CD4-positive, alpha-beta T cell (primary cell): ENCODE data around the gene PLXNB3. TPM values are rescaled to one million over a fixed set of nuclear protein-coding genes. Genes with fewer than 3 reads are reported as not detected.

Experiments used
- ATAC-seq: fragments of 200-7000 bp; cut with Tn5 transposase; one replicate; pipeline ENCODE4 v1.10.0; 2022; ENCODE audit warnings: mild to moderate bottlenecking; ENCODE audit not compliant: poor library complexity
- CTCF ChIA-PET: fragments of 350-600 bp; sonication (Branson Sonifier 250); formaldehyde crosslinking; loops from one replicate; lab custom pipeline; 2021; ENCODE audit warnings: antibody characterized with exemption, inconsistent platforms; lab: Charles Lee
- POLR2A ChIA-PET: fragments of 350-600 bp; sonication (Branson Sonifier 250); formaldehyde crosslinking; loops from one replicate; lab custom pipeline; 2021; ENCODE audit warnings: antibody characterized with exemption, inconsistent platforms; lab: Charles Lee
- DNase-seq, 14 experiments: peaks; one replicate each; pipeline ENCODE4 v3.0.0-alpha.2; 2013 to 2020; ENCODE audit warnings: mixed read lengths in 2 of 14
- H3K27ac ChIP-seq, 2 donors: one replicate each; pipeline versions ENCODE4 v1.5.1 to v1.7.0; 2013; ENCODE audit warnings: low read length in 2 of 2, low read depth in 1 of 2, mild to moderate bottlenecking in 1 of 2
- H3K27me3 ChIP-seq, 2 experiments: 1 replicate in 1 of 2; 2 replicates in 1 of 2; pipeline versions ENCODE4 v1.6.1 to v1.7.0; 2013; ENCODE audit warnings: low read length in 2 of 2, control low read depth in 1 of 2, mild to moderate bottlenecking in 1 of 2, moderate library complexity in 1 of 2; ENCODE audit not compliant: insufficient read depth in 2 of 2, control insufficient read depth in 1 of 2
- H3K36me3 ChIP-seq: one replicate; pipeline ENCODE4 v1.6.1; 2013; ENCODE audit warnings: low read length, control low read depth; ENCODE audit not compliant: insufficient read depth
- H3K4me1 ChIP-seq: one replicate; pipeline ENCODE4 v1.6.1; 2013; ENCODE audit warnings: low read length, control low read depth; ENCODE audit not compliant: insufficient read depth
- H3K4me3 ChIP-seq: one replicate; pipeline ENCODE4 v1.5.1; 2013; ENCODE audit warnings: mild to moderate bottlenecking, low read length, moderate library complexity
- H3K9me3 ChIP-seq, 2 experiments: 1 replicate in 1 of 2; 2 replicates in 1 of 2; pipeline versions ENCODE4 v1.6.1 to v1.7.0; 2013; ENCODE audit warnings: low read length in 2 of 2, mild to moderate bottlenecking in 2 of 2, control low read depth in 1 of 2, moderate library complexity in 1 of 2; ENCODE audit not compliant: control insufficient read depth in 1 of 2, insufficient read depth in 1 of 2
- H3K27ac Mint-ChIP-seq: one replicate; pipeline ENCODE4 v1.8.0; 2020; ENCODE audit warnings: mixed read lengths
- H3K27me3 Mint-ChIP-seq: one replicate; pipeline ENCODE4 v1.8.0; 2021; ENCODE audit warnings: mixed read lengths
- H3K36me3 Mint-ChIP-seq: one replicate; pipeline ENCODE4 v1.8.0; 2021; ENCODE audit warnings: low read depth, mixed read lengths
- H3K4me1 Mint-ChIP-seq: one replicate; pipeline ENCODE4 v1.8.0; 2021; ENCODE audit warnings: low read depth, mixed read lengths
- H3K4me3 Mint-ChIP-seq: one replicate; pipeline ENCODE4 v1.8.0; 2020; ENCODE audit warnings: mild to moderate bottlenecking, mixed read lengths
- H3K9me3 Mint-ChIP-seq: one replicate; pipeline ENCODE4 v1.8.0; 2020; ENCODE audit warnings: mixed read lengths
- intact Hi-C, 2 experiments: fragments of 100-400 bp; cut with DNase I in 1 of 2; cut with micrococcal nuclease in 1 of 2; formaldehyde crosslinking; loops; one replicate each; pipeline versions ENCODE4 v1.15.1 to v1.9.0; 2023 to 2025; cut with DNase I, micrococcal nuclease
- total RNA-seq, 174 experiments: library from RNA in 2 of 174; stranded (reverse) in 2 of 174; gene quantifications; one replicate each; pipeline ENCODE4 v1.2.3 and lab custom pipeline; 2021 to 2026
- TF ChIP-seq, protein P1 (sequence below): fragments of 200-600 bp; IDR thresholded peaks from one replicate; pipeline ENCODE4 v1.8.0; 2022; ENCODE audit warnings: antibody characterized with exemption, mild to moderate bottlenecking

Gene PLXNB3
- total RNA-seq, 2 experiments from 2014 or later = not detected

DNA sequence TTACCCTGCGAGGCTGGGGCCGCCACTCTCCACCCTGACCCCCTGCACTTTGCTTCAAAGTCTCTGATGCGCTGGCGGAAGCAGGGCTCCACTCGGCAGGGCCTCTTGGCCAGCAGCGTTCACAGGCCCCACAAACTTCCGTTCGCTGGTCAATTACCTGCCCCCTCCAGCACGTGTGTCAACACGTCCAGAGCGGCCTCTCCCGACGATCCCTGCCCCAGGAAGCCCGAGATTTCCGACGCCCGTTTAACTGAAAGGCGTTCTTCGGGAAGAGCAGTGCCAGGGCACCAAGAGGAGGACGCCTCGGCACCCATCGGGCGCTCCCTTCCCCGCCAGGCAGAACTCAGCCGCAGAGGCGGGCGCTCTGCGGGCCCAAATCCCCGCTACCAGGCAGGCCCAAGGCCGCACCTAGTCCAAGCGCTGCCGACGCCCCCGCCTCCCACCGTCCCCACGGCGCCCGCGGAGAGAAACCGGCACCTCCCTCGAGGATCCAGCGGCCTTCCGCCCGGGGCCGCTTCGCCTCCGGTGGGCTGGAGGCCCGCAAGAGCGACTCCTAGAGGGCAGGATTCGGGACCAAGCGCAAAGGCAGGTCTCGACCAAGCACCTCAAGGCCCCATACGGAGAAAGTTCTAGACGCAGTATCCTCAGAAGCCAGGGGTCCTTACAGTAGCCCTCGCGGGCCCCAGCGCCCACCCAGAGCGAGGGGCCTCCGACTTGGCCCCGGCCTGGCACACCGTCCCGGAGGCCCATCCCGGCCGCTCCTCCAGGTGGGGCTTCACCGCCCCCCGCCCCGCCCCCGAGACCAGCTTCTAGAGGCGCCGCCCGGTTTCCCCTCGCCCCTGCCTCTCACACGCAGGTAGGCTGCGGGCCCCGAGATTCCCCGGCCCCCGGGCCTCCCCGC, 40.4 kb upstream of the PLXNB3 start:
- TF ChIP-seq, protein P1, sequence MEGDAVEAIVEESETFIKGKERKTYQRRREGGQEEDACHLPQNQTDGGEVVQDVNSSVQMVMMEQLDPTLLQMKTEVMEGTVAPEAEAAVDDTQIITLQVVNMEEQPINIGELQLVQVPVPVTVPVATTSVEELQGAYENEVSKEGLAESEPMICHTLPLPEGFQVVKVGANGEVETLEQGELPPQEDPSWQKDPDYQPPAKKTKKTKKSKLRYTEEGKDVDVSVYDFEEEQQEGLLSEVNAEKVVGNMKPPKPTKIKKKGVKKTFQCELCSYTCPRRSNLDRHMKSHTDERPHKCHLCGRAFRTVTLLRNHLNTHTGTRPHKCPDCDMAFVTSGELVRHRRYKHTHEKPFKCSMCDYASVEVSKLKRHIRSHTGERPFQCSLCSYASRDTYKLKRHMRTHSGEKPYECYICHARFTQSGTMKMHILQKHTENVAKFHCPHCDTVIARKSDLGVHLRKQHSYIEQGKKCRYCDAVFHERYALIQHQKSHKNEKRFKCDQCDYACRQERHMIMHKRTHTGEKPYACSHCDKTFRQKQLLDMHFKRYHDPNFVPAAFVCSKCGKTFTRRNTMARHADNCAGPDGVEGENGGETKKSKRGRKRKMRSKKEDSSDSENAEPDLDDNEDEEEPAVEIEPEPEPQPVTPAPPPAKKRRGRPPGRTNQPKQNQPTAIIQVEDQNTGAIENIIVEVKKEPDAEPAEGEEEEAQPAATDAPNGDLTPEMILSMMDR = no peak
- Histone ChIP-seq H3K27ac (peak overlapping the region; percentile 39 to 44), H3K4me1 (peaks cover 61% of the 10 kb centered on the region), H3K27me3 (no peaks in the 10 kb centered on the region), H3K9me3 (no peaks in the 10 kb centered on the region), H3K4me3 (peak overlapping the region; percentile 68), H3K36me3 (peaks cover 23% of the 10 kb centered on the region)
- intact Hi-C loops = loop anchor here in 1 of 2 experiments (5.0 kb wide), 1 partner anchor 121 kb away; no protein-coding TSS in a partner anchor
- H3K36me3 Mint-ChIP-seq = peaks cover 28% of the 10 kb centered on the region
- DNase-seq (peak in 10 of 14 experiments; percentile 29 to 82 (median 48)), ATAC-seq (peak; percentile 27)
- peaks cover 31% of the 10 kb centered on the region for H3K4me1 Mint-ChIP-seq
- ChIA-PET POLR2A (interaction anchor here (0.6 to 1.0 kb wide), 3 partner anchors 25 to 258 kb away, joined by 3 read pairs; partner anchors contain the start of genes IDH3G and SSR4), CTCF (interaction anchor here (0.7 to 0.8 kb wide), 2 partner anchors 11 to 687 kb away, joined by 3 to 5 read pairs; no protein-coding TSS in a partner anchor)
- H3K4me3 Mint-ChIP-seq = peak overlapping the region; percentile 91
- H3K9me3 Mint-ChIP-seq = no peaks in the 10 kb centered on the region
- peak overlapping the region; percentile 84 for H3K27ac Mint-ChIP-seq
- no peaks in the 10 kb centered on the region for H3K27me3 Mint-ChIP-seq

DNA sequence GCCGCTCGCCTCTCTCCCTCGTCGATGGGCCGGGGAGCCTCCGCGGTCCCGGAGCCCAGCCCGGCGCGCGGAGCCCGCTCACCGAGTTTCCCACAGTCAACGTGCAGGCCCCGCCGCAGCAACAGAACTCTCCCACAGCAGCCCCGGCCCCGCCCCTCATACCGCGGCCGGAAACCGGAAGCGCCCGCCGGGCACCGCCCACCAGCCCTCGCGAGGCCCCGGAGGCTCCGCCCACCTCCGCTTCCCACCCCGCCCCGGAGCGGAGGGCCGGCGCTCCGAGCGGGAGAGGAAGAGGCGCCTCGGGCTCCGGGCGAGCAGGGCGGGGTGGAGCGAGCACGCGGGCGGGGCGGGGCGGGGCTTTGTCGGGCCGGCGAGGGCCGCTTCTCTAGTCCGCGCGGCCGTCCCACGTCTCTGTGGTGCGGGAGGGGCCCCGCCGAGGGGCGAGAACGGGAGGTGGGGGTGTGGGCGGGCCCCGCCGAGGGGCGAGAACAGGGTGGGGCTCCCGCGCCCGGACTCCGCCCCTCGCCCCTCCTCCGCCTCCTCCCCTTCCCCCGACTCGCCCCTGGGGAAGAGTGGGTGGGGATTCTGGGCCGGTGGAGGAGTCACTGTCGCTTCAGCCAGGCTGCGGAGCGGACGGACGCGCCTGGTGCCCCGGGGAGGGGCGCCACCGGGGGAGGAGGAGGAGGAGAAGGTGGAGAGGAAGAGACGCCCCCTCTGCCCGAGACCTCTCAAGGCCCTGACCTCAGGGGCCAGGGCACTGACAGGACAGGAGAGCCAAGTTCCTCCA, 39.6 kb upstream of the PLXNB3 start, which contains the start of the genes ABCD1 and BCAP31:
Gene ABCD1 (plus strand): TSS at position 605 of the 787 bp plus-strand sequence. CDS start 411 bp downstream, outside the sequence.
Gene BCAP31 (minus strand): TSS at position 136 of the 787 bp plus-strand sequence. CDS start 1,143 bp downstream, outside the sequence.
- no peaks in the 10 kb centered on the region for H3K27me3 ChIP-seq
- peak within 1 kb of the TSS; percentile 91 for H3K4me3 Mint-ChIP-seq
- H3K9me3 ChIP-seq = no peaks in the 10 kb centered on the region
- peaks cover 26% of the 10 kb centered on the region for H3K4me1 Mint-ChIP-seq
- intact Hi-C loops = loop anchor here in 1 of 2 experiments (5.0 kb wide), 2 partner anchors 68 to 122 kb away; partner anchors contain the start of genes IDH3G and SSR4
- peaks cover 16% of the 10 kb centered on the region for H3K36me3 ChIP-seq
- H3K9me3 Mint-ChIP-seq = no peaks in the 10 kb centered on the region
- peak within 1 kb of the TSS; percentile 84 for H3K27ac Mint-ChIP-seq
- H3K27me3 Mint-ChIP-seq = no peaks in the 10 kb centered on the region
- TF ChIP-seq, protein P1 = no peak
- peaks cover 20% of the 10 kb centered on the region for H3K36me3 Mint-ChIP-seq
- DNase-seq (peak; percentile 76 to 94 (median 86)), ATAC-seq (peak; percentile 74)
- H3K27ac ChIP-seq = peak within 1 kb of the TSS; percentile 68 to 72
- ChIA-PET CTCF (interaction anchor here (0.7 to 0.8 kb wide), 2 partner anchors 12 to 686 kb away, joined by 3 to 5 read pairs; no protein-coding TSS in a partner anchor), POLR2A (interaction anchor here (0.6 to 1.0 kb wide), 3 partner anchors 25 to 257 kb away, joined by 3 read pairs; partner anchors contain the start of genes IDH3G and SSR4)
- H3K4me1 ChIP-seq = peaks cover 59% of the 10 kb centered on the region
- peak within 1 kb of the TSS; percentile 68 for H3K4me3 ChIP-seq
